GM10248 (cell line): ENCODE data around the gene GPR27.

Source experiments
- CTCF ChIA-PET: fragments of 300-600 bp; sonication (Branson Sonifier 250); formaldehyde crosslinking; extraction: SDS; loops from one replicate; lab custom pipeline; 2021; ENCODE audit warnings: antibody characterized with exemption; lab: Yijun Ruan, JAX
- POLR2A ChIA-PET: fragments of 350-650 bp; sonication (Branson Sonifier 250); formaldehyde crosslinking; extraction: SDS; loops from one replicate; lab custom pipeline; 2020; ENCODE audit warnings: antibody characterized with exemption; lab: Yijun Ruan, JAX
- DNase-seq: peaks from one replicate; pipeline ENCODE4 v3.0.0; 2012; ENCODE audit errors: extremely low spot score
- TF ChIP-seq, protein P1 (sequence below): IDR thresholded peaks from 2 replicates; pipeline ENCODE4 v1.5.1; 2012; ENCODE audit warnings: mild to moderate bottlenecking, low read depth; ENCODE audit errors: extremely low read depth, missing control alignments, control extremely low read depth

GPR27 gene, protein sequence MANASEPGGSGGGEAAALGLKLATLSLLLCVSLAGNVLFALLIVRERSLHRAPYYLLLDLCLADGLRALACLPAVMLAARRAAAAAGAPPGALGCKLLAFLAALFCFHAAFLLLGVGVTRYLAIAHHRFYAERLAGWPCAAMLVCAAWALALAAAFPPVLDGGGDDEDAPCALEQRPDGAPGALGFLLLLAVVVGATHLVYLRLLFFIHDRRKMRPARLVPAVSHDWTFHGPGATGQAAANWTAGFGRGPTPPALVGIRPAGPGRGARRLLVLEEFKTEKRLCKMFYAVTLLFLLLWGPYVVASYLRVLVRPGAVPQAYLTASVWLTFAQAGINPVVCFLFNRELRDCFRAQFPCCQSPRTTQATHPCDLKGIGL

DNA sequence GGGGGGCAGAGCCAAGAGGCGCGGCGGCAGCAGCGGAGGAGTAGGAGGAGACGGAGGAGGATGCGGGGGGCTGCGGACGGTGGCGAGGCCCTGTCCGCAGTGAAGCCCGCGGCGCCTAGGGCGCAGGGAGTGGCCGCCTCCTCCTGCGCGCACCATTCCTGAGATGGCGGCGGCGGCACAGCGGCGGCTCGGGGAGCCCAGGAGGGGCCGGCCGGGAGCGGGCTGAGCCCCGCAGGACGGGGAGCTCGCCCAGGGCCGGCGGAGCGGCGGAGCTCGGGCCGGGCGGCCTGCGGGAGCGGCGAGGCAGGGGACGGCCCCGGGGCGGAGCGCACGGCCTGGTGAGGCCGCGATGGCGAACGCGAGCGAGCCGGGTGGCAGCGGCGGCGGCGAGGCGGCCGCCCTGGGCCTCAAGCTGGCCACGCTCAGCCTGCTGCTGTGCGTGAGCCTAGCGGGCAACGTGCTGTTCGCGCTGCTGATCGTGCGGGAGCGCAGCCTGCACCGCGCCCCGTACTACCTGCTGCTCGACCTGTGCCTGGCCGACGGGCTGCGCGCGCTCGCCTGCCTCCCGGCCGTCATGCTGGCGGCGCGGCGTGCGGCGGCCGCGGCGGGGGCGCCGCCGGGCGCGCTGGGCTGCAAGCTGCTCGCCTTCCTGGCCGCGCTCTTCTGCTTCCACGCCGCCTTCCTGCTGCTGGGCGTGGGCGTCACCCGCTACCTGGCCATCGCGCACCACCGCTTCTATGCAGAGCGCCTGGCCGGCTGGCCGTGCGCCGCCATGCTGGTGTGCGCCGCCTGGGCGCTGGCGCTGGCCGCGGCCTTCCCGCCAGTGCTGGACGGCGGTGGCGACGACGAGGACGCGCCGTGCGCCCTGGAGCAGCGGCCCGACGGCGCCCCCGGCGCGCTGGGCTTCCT, at the start of gene GPR27:
GPR27 (plus strand) TSS at position 155 of the 909 bp plus-strand sequence; CDS start at position 350, 195 bp downstream.
- CTCF ChIA-PET = no interaction called here
- no peak for DNase-seq
- POLR2A ChIA-PET = no interaction called here
- TF ChIP-seq, protein P1, sequence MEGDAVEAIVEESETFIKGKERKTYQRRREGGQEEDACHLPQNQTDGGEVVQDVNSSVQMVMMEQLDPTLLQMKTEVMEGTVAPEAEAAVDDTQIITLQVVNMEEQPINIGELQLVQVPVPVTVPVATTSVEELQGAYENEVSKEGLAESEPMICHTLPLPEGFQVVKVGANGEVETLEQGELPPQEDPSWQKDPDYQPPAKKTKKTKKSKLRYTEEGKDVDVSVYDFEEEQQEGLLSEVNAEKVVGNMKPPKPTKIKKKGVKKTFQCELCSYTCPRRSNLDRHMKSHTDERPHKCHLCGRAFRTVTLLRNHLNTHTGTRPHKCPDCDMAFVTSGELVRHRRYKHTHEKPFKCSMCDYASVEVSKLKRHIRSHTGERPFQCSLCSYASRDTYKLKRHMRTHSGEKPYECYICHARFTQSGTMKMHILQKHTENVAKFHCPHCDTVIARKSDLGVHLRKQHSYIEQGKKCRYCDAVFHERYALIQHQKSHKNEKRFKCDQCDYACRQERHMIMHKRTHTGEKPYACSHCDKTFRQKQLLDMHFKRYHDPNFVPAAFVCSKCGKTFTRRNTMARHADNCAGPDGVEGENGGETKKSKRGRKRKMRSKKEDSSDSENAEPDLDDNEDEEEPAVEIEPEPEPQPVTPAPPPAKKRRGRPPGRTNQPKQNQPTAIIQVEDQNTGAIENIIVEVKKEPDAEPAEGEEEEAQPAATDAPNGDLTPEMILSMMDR = no peak

DNA sequence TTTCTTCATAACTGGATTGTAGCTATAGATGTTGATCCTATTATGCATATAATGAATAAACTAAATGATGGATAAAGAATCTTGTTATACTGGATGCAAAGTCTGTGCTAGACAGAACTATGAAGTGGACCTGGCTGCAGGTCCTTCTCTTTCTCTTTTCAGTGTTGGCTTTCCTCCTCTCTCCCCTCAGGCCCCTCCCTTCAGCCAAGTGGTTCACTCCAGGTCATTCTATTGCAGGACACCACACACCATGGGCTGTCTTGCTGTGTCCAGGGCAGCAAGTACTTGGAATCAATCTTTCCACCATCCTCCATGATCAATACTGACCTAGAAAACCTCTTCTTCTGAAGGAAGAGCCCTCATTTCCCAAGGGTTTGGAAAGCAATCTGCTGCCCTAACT, 48.7 kb upstream of the GPR27 start:
- POLR2A ChIA-PET = no interaction called here
- no peak for DNase-seq
- TF ChIP-seq, protein P1 = no peak
- CTCF ChIA-PET = no interaction called here

DNA sequence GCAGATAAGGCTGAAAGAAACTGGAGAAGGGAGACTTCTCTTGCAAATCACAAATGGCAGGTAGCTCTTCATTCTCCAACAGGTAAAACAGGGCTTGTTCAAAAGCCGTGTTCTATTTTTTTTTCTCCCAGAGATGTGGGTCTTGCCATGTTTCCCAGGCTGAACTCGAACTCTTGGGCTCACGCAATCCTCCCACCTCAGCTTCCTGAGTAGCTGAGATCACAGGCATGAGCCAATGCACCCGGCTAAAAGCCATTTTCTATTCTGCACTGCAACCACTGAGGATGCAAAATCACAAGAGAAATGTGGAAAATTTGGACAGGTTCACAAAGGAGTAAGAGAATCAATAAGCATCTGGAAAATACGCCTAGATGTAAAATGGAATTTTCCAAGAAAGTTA, 48.0 kb upstream of the GPR27 start:
- ChIA-PET POLR2A (no interaction called here), CTCF (no interaction called here)
- no peak for DNase-seq
- TF ChIP-seq, protein P1 = no peak

DNA sequence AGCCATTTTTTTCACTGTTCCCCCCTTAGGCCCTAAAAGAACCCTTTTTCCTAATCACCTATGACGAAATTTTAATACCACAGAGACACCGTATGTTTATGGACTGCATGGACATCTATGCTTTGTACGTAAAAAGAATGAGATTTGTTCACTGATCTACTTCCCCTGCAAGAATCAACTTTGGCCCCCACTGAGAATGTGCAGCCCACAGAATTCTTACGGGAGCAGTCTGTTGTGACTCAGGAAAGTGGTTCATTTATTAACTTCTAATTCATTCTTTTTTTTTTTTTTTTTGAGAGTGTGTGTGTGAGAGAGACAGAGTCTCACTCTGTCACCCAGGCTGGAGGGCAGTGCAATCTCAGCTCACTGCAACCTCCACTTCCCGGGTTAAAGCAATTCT, 46.1 kb upstream of the GPR27 start:
- CTCF ChIA-PET = interaction anchor here (1.6 kb wide), 1 partner anchor 22 kb away, joined by 7 read pairs; no protein-coding TSS in a partner anchor
- DNase-seq = no peak
- POLR2A ChIA-PET = no interaction called here
- TF ChIP-seq, protein P1 = no peak

DNA sequence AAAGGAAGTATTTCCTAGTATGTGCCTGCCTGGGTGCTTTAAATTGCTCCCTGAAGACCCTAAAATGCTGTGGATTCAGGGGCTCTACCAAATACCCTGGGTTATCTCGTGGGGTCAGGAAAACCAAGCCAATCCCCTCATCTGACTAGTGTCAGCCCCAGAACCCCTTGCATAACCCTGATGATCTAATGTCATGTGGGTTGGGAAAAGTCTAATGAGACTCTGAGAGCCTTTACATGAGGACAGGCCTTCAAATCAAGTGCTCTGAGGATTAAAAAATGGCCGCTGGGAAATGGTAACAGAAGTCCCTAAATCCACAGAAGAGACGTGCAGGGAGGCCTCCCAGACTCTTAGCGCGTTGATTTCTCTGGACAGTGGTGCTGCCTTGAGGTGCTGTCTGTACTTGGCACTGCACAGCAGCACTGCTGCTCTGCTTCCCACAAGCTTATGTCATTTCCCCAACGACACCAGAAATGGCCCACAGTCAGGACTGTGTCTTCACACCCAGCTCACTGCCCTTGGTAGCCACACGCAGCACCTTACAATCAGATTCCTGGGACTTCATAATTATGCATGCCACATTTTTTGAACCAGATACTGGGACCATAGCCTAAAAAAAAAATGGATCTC, 45.1 kb upstream of the GPR27 start:
- TF ChIP-seq, protein P1 = no peak
- ChIA-PET CTCF (interaction anchor here (0.6 to 1.7 kb wide), 2 partner anchors 22 to 1588 kb away, joined by 3 to 7 read pairs; no protein-coding TSS in a partner anchor), POLR2A (no interaction called here)
- DNase-seq = no peak
